Esophagus squamous epithelium (tissue), 5 donors: ENCODE results near the gene PGLYRP2. TPM values are rescaled to one million over a fixed set of nuclear protein-coding genes. Genes with fewer than 3 reads are reported as not detected.
"Not testable (repeated sequence)": the region's sequence is repeated elsewhere in the genome, so short reads cannot be mapped to it uniquely, and the experiment has no call there.

Experiments
- DNase-seq: peaks from one replicate; lab custom pipeline; 2025; lab: John Stamatoyannopoulos, UW
- H3K27ac ChIP-seq, 4 donors: fragments of 200-600 bp; sonication (generic); one replicate each; pipeline ENCODE4 v1.5.1; 2016 to 2019; ENCODE audit warnings: mild to moderate bottlenecking in 1 of 4
- H3K27me3 ChIP-seq, 4 donors: fragments of 200-600 bp; sonication (generic); 1 replicate in 3 of 4; 2 replicates in 1 of 4; pipeline versions ENCODE4 v1.5.1 to v1.6.0; 2017 to 2021; ENCODE audit warnings: antibody characterized with exemption in 1 of 4
- H3K36me3 ChIP-seq, 3 donors: fragments of 200-600 bp; sonication (generic); one replicate each; pipeline ENCODE4 v1.5.1; 2016 to 2019
- H3K4me1 ChIP-seq, 3 donors: fragments of 200-600 bp; sonication (generic); one replicate each; pipeline ENCODE4 v1.5.1; 2017 to 2019
- H3K4me3 ChIP-seq, 4 donors: fragments of 200-600 bp; sonication (generic); 1 replicate in 3 of 4; 2 replicates in 1 of 4; pipeline ENCODE4 v1.5.1; 2016 to 2019; ENCODE audit warnings: mild to moderate bottlenecking in 2 of 4, moderate library complexity in 1 of 4
- H3K9me3 ChIP-seq, 3 donors: fragments of 200-600 bp; sonication (generic); one replicate each; pipeline ENCODE4 v1.5.1; 2016 to 2019
- CTCF ChIP-seq, 6 experiments: fragments of 450-650 bp in 4 of 6; fragments of 200-600 bp in 2 of 6; sonication (generic) in 2 of 6; IDR thresholded peaks; one replicate each; pipeline ENCODE4 v1.5.1; 2016 to 2019; ENCODE audit warnings: antibody characterized with exemption in 6 of 6, mild to moderate bottlenecking in 4 of 6, moderate library complexity in 4 of 6
- POLR2A ChIP-seq, 4 donors: fragments of 450-650 bp; IDR thresholded peaks; one replicate each; pipeline ENCODE4 v1.6.1; 2017; ENCODE audit warnings: antibody characterized with exemption in 4 of 4, mild to moderate bottlenecking in 4 of 4, moderate library complexity in 3 of 4
- WGBS, 2 donors: methylation state at CpG; one replicate each; pipeline ENCODE4 v1.1.5; 2018; 5-methylcytosine and 5-hydroxymethylcytosine counted together
- intact Hi-C: fragments of 100-400 bp; cut with DNase I; formaldehyde crosslinking; loops from one replicate; pipeline ENCODE4 v1.15.0; 2022
- total RNA-seq, 4 donors: library from RNA; depleted of rRNA; stranded (reverse); fragments of >200 nt; gene quantifications; one replicate each; pipeline ENCODE4 v1.1.0, GENCODE V29; 2016
- donor health status: DM: yes; HTN: yes; CAD: no.

Gene PGLYRP2
- total RNA-seq, 4 donors from 2014 or later, result not detected

GRCh38 chr19:15487038-15487437 is 7.7 kb upstream of the PGLYRP2 start:
- no peak for TF ChIP-seq POLR2A (IDR thresholded peaks at IDR 0.05)
- no peak for TF ChIP-seq CTCF (IDR thresholded peaks at IDR 0.05)
- Histone ChIP-seq H3K9me3 (no peaks in the 10 kb centered on the region), H3K36me3 (no peaks in the 10 kb centered on the region), H3K27me3 (no peaks in the 10 kb centered on the region), H3K27ac (no peak overlapping the region), H3K4me3 (no peak overlapping the region), H3K4me1 (no peaks in the 10 kb centered on the region)
- 80 to 93% methylated on average over 4 of the region's 4 CpGs for WGBS, 2 donors
- DNase-seq, result no peak
- intact Hi-C loops, result no loop called here

- 85 to 96% methylated on average over 5 of the region's 5 CpGs for WGBS, 2 donors
- H3K27ac ChIP-seq, H3K4me3 ChIP-seq, H3K9me3 ChIP-seq, H3K27me3 ChIP-seq, H3K36me3 ChIP-seq, H3K4me1 ChIP-seq, intact Hi-C loops, DNase-seq: not testable (repeated sequence)
Measured at GRCh38 chr19:15485768-15486167, 6.5 kb upstream of the PGLYRP2 start.

GRCh38 chr19:15480996-15481395 is 1.7 kb upstream of the PGLYRP2 start:
- H3K4me3 ChIP-seq, DNase-seq, H3K4me1 ChIP-seq, H3K27ac ChIP-seq, H3K27me3 ChIP-seq, H3K36me3 ChIP-seq, H3K9me3 ChIP-seq, intact Hi-C loops: not testable (repeated sequence)
- 81% methylated on average over 7 of the region's 7 CpGs for WGBS, 2 donors

GRCh38 chr19:15476325-15476724 is 3.0 kb downstream of the PGLYRP2 start:
- Histone ChIP-seq H3K9me3 (no peaks in the 10 kb centered on the region), H3K4me1 (peaks cover 0 to 8% (median 0%) of the 10 kb centered on the region in 3 donors), H3K36me3 (no peaks in the 10 kb centered on the region), H3K4me3 (no peak overlapping the region), H3K27ac (no peak overlapping the region), H3K27me3 (peaks cover 0 to 16% (median 0%) of the 10 kb centered on the region in 4 donors)
- 69 to 83% methylated on average over 2 to 5 of the region's 5 CpGs for WGBS, 2 donors
- TF ChIP-seq POLR2A (IDR thresholded peaks at IDR 0.05) (no peak), CTCF (IDR thresholded peaks at IDR 0.05) (no peak)
- no peak for DNase-seq
- intact Hi-C loops, result no loop called here

- H3K27ac ChIP-seq, result no peak overlapping the region
- WGBS, 2 donors, result 88% methylated on average over 6 of the region's 10 CpGs; no CpG with 5 or more reads in 1 of the 2 donors
- no peak for DNase-seq
- no peak for TF ChIP-seq CTCF (IDR thresholded peaks at IDR 0.05)
- no peak for TF ChIP-seq POLR2A (IDR thresholded peaks at IDR 0.05)
- H3K4me1 ChIP-seq, result peaks cover 0 to 8% (median 0%) of the 10 kb centered on the region in 3 donors
- no peaks in the 10 kb centered on the region for H3K9me3 ChIP-seq
- H3K27me3 ChIP-seq, result peaks cover 0 to 22% (median 0%) of the 10 kb centered on the region in 4 donors
- H3K36me3 ChIP-seq, result no peaks in the 10 kb centered on the region
- intact Hi-C loops, result no loop called here
- H3K4me3 ChIP-seq, result no peak overlapping the region
Measured at GRCh38 chr19:15475611-15476010, 3.7 kb downstream of the PGLYRP2 start.

GRCh38 chr19:15475169-15475568 is 4.1 kb downstream of the PGLYRP2 start:
- Histone ChIP-seq H3K36me3 (no peaks in the 10 kb centered on the region), H3K4me3 (no peak overlapping the region), H3K27ac (no peak overlapping the region), H3K27me3 (peaks cover 0 to 27% (median 0%) of the 10 kb centered on the region in 4 donors), H3K4me1 (peaks cover 0 to 8% (median 0%) of the 10 kb centered on the region in 3 donors), H3K9me3 (no peaks in the 10 kb centered on the region)
- WGBS, 2 donors, result 63 to 71% methylated on average over 4 of the region's 4 CpGs
- no peak for DNase-seq
- no peak for TF ChIP-seq POLR2A (IDR thresholded peaks at IDR 0.05)
- TF ChIP-seq CTCF (IDR thresholded peaks at IDR 0.05), result no peak
- intact Hi-C loops, result no loop called here

GRCh38 chr19:15473821-15474220 is 5.5 kb downstream of the PGLYRP2 start:
- H3K9me3 ChIP-seq, H3K36me3 ChIP-seq, intact Hi-C loops, H3K27ac ChIP-seq, DNase-seq, H3K4me3 ChIP-seq: not testable (repeated sequence)
- WGBS, 2 donors, result 55 to 58% methylated on average over 4 of the region's 4 CpGs
- H3K27me3 ChIP-seq, result peaks cover 0 to 40% (median 2%) of the 10 kb centered on the region in 4 donors
- H3K4me1 ChIP-seq, result peaks cover 6 to 12% (median 8%) of the 10 kb centered on the region in 3 donors
